Measurements from ENCODE around the gene ARG2.

ARG2 gene

DNA sequence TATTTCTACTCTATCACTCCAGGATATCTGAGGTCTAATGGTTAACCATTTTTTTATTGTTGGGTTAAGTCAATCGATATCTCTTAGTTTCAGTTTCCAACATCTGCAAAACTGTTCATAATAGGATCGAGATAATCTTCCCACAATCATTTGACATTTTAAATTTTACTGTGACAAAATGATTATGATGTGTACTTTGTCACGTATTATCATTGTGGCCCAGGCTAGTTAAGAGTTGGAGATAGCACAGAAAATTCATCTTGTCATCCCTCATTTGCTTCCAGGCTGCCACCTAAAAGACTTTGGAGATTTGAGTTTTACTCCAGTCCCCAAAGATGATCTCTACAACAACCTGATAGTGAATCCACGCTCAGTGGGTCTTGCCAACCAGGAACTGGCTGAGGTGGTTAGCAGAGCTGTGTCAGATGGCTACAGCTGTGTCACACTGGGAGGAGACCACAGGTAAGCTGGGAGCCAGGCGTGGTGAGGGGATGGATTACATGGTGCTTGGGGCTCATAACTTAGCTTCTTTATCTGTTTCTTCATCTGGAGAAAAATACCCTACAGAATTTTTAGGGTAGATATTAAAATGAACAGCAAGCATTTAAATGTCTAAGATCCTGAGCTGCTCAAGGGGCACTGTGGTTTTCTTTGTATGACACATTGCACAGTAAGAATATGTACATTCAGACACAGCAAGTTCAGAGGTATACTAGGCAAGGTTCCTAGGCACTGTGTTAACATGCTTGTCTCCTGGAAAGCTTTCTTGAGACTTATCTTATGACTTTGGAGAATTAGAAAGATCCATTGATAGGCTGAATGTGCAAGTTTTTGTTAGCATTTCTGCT lies 22.4 kb downstream of the ARG2 start:
- Histone ChIP-seq H3K4me1 (ENCODE audit: control insufficient read depth, low read depth, low read length) (no peaks in the 10 kb centered on the region), H3K27ac (ENCODE audit: low read length) (no peak overlapping the region), H3K4me3 (ENCODE audit: low read length) (no peak overlapping the region), H3K27me3 (ENCODE audit: control insufficient read depth, insufficient read depth, low read length) (no peaks in the 10 kb centered on the region), H3K9me3 (ENCODE audit: control insufficient read depth, low read depth, low read length) (no peaks in the 10 kb centered on the region), H3K9ac (ENCODE audit: low read length) (no peak overlapping the region), H3K36me3 (ENCODE audit: control insufficient read depth, low read depth, low read length) (peaks cover 17% of the 10 kb centered on the region)

DNA sequence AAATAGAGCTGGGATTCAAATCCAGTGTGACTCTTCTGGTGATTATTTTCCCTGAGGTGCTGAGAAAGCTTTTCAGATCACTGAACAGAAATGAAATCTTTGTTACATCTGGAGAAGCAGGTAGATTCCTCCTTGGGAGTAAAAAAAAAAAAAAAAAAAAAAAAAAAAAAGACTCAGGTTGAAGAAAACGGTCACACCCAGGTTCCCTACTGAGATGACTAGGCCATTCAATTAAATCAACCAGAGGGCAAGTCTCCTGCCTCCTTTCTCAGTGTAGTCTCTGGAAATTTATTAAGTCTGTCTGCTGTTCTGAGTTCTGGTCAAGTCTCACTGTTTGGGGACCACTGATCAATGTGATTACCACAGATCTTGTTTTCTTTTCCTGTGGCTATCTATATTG lies 24.0 kb downstream of the ARG2 start:
- no peaks in the 10 kb centered on the region for H3K4me1 ChIP-seq (ENCODE audit: control insufficient read depth, low read depth, low read length)
- no peak overlapping the region for H3K27ac ChIP-seq (ENCODE audit: low read length)
- no peaks in the 10 kb centered on the region for H3K27me3 ChIP-seq (ENCODE audit: control insufficient read depth, insufficient read depth, low read length)
- no peak overlapping the region for H3K9ac ChIP-seq (ENCODE audit: low read length)
- H3K9me3 ChIP-seq (ENCODE audit: control insufficient read depth, low read depth, low read length), result no peaks in the 10 kb centered on the region
- H3K4me3 ChIP-seq (ENCODE audit: low read length), result no peak overlapping the region
- peaks cover 29% of the 10 kb centered on the region for H3K36me3 ChIP-seq (ENCODE audit: control insufficient read depth, low read depth, low read length)

DNA sequence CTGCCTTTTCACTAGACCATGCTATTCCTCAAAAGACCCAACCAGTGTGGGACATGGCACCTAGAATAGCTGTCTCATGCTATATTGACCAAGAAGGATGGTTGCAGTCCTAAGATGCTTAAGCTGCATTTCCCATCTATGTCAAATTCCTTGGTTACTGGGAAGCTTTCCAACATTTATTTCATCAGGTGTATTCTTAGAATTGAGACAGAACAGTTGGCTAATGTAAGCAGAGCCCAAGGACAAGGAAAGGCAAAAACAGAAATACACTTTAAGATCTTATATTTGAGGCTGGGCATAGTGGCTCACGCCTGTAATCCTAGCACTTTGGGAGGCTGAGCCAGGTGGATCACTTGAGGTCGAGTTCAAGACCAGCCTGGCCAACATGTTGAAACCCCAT lies 24.7 kb downstream of the ARG2 start:
- Histone ChIP-seq H3K4me3 (ENCODE audit: low read length) (no peak overlapping the region), H3K36me3 (ENCODE audit: control insufficient read depth, low read depth, low read length) (peaks cover 36% of the 10 kb centered on the region), H3K9ac (ENCODE audit: low read length) (no peak overlapping the region), H3K9me3 (ENCODE audit: control insufficient read depth, low read depth, low read length) (no peaks in the 10 kb centered on the region), H3K27ac (ENCODE audit: low read length) (no peak overlapping the region), H3K27me3 (ENCODE audit: control insufficient read depth, insufficient read depth, low read length) (no peaks in the 10 kb centered on the region), H3K4me1 (ENCODE audit: control insufficient read depth, low read depth, low read length) (no peaks in the 10 kb centered on the region)

DNA sequence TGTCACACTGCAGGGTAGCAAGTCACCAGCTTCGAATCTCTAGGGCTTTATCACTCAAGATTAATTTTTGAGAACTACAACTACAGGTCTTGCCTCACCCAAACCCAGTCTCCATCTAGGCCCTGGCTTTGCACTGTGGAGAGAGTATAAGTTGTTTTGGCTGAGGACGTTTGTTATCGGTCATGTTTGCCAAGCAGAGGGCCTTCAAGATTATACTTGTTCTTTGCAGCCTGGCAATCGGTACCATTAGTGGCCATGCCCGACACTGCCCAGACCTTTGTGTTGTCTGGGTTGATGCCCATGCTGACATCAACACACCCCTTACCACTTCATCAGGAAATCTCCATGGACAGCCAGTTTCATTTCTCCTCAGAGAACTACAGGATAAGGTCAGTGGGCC lies 25.7 kb downstream of the ARG2 start:
- Histone ChIP-seq H3K27me3 (ENCODE audit: control insufficient read depth, insufficient read depth, low read length) (no peaks in the 10 kb centered on the region), H3K9me3 (ENCODE audit: control insufficient read depth, low read depth, low read length) (no peaks in the 10 kb centered on the region), H3K4me1 (ENCODE audit: control insufficient read depth, low read depth, low read length) (no peaks in the 10 kb centered on the region), H3K4me3 (ENCODE audit: low read length) (no peak overlapping the region), H3K9ac (ENCODE audit: low read length) (no peak overlapping the region), H3K36me3 (ENCODE audit: control insufficient read depth, low read depth, low read length) (peaks cover 46% of the 10 kb centered on the region), H3K27ac (ENCODE audit: low read length) (no peak overlapping the region)

DNA sequence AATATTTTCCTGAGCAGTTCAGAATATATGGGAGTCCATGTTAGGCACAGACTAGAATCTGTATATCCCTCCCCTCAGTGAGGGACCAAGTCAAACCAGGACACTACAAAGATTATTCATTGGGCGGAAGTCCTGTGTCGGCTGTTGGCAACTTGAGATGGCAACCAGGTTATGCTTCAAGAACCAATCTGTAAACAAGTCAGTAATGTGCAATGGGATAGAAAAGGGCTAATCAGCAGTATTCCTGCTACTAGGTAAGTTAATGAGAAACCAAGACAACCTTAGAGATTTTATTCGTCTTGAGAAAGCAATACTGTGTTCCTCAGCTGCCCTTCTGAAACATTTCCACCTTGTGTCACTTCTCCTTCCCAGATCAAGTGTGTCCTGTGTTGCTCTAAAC lies 26.4 kb downstream of the ARG2 start:
- H3K9ac ChIP-seq (ENCODE audit: low read length), result no peak overlapping the region
- peaks cover 53% of the 10 kb centered on the region for H3K36me3 ChIP-seq (ENCODE audit: control insufficient read depth, low read depth, low read length)
- H3K9me3 ChIP-seq (ENCODE audit: control insufficient read depth, low read depth, low read length), result no peaks in the 10 kb centered on the region

DNA sequence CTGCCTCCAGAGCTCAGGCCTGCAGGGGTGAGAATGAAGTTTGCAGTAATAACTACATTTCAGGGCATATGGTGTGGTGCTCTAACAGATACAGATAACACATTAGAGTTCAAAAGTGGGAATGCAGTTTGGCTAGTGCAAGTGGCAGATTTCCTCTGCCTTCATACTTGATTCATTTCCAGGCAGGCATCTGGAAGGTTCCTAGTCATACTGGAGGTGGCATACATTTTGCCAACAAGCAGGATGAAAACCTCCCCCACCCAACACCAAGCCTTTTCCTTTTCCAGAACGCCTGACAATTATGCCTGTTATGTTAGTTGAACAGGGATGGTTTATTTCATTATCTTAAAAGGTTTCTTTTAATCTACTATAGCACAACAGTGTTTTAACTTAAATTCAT lies 30.4 kb downstream of the ARG2 start:
- Histone ChIP-seq H3K36me3 (ENCODE audit: control insufficient read depth, low read depth, low read length) (peaks cover 81% of the 10 kb centered on the region), H3K4me1 (ENCODE audit: control insufficient read depth, low read depth, low read length) (no peaks in the 10 kb centered on the region), H3K9me3 (ENCODE audit: control insufficient read depth, low read depth, low read length) (no peaks in the 10 kb centered on the region), H3K4me3 (ENCODE audit: low read length) (no peak overlapping the region), H3K27ac (ENCODE audit: low read length) (no peak overlapping the region), H3K9ac (ENCODE audit: low read length) (no peak overlapping the region), H3K27me3 (ENCODE audit: control insufficient read depth, insufficient read depth, low read length) (no peaks in the 10 kb centered on the region)

More for the DNA sequence above, 26.4 kb downstream of the ARG2 start:
- no peak overlapping the region for H3K4me3 ChIP-seq (ENCODE audit: low read length)
- no peak overlapping the region for H3K27ac ChIP-seq (ENCODE audit: low read length)
- no peaks in the 10 kb centered on the region for H3K4me1 ChIP-seq (ENCODE audit: control insufficient read depth, low read depth, low read length)
- H3K27me3 ChIP-seq (ENCODE audit: control insufficient read depth, insufficient read depth, low read length), result no peaks in the 10 kb centered on the region

DNA sequence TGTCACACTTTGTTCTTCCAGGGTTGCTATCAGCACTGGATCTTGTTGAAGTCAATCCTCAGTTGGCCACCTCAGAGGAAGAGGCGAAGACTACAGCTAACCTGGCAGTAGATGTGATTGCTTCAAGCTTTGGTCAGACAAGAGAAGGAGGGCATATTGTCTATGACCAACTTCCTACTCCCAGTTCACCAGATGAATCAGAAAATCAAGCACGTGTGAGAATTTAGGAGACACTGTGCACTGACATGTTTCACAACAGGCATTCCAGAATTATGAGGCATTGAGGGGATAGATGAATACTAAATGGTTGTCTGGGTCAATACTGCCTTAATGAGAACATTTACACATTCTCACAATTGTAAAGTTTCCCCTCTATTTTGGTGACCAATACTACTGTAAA lies 31.0 kb downstream of the ARG2 start:
- peaks cover 83% of the 10 kb centered on the region for H3K36me3 ChIP-seq (ENCODE audit: control insufficient read depth, low read depth, low read length)
- H3K9me3 ChIP-seq (ENCODE audit: control insufficient read depth, low read depth, low read length), result no peaks in the 10 kb centered on the region
- no peak overlapping the region for H3K27ac ChIP-seq (ENCODE audit: low read length)
- no peaks in the 10 kb centered on the region for H3K27me3 ChIP-seq (ENCODE audit: control insufficient read depth, insufficient read depth, low read length)
- H3K4me3 ChIP-seq (ENCODE audit: low read length), result no peak overlapping the region
- no peak overlapping the region for H3K9ac ChIP-seq (ENCODE audit: low read length)
- no peaks in the 10 kb centered on the region for H3K4me1 ChIP-seq (ENCODE audit: control insufficient read depth, low read depth, low read length)

DNA sequence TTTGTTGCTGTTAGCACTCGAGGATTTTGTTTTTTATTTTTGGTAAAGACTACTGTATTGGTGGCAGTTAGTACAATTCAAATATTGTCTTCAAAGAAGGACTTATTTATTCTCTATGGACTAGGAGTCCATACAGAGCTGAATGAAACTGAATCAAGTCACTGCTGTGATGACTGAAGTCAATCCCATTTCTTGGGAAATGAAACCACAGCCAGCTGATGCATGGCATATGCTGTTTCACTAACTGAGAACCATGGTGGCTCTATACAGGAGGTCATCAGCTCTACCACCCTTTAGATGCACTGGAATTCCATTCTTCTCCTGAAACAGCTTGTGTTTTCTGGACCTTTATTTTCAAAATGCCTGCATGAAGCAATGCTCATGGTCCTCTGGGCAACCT lies 32.5 kb downstream of the ARG2 start:
- no peak overlapping the region for H3K27ac ChIP-seq (ENCODE audit: low read length)
- H3K36me3 ChIP-seq (ENCODE audit: control insufficient read depth, low read depth, low read length), result peaks cover 77% of the 10 kb centered on the region

DNA sequence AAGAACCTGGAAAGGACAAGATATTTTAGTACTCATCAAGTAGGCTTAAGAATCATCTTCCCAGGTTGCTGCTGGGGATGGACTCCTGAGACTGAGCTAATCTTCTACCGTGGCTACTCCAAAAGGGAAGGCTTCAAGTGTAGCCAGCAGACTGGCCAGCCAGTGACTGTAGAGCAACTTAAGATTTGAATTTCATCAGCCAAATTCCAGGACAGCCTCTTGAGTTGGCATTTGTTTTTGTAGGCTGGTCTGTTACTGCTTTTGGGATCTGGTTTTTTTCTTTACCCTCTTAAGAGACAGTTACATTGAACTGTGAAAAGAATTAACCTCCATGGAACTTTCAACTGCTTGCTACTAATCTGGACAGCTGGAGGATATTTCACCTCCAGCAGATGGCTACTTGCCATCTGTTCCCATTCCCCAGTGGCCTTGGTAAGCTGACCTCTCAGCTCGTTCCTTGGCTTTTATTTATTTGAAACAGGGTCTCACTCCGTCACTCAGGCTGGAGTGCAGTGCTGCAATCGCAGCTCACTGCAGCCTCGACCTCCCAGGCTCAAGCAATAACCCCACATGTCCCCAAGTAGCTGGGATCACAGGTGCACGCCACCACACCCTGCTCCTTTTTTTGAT lies 34.0 kb downstream of the ARG2 start:
- Histone ChIP-seq H3K36me3 (ENCODE audit: control insufficient read depth, low read depth, low read length) (peaks cover 68% of the 10 kb centered on the region), H3K9ac (ENCODE audit: low read length) (no peak overlapping the region), H3K27ac (ENCODE audit: low read length) (no peak overlapping the region), H3K9me3 (ENCODE audit: control insufficient read depth, low read depth, low read length) (no peaks in the 10 kb centered on the region), H3K4me1 (ENCODE audit: control insufficient read depth, low read depth, low read length) (no peaks in the 10 kb centered on the region), H3K27me3 (ENCODE audit: control insufficient read depth, insufficient read depth, low read length) (no peaks in the 10 kb centered on the region), H3K4me3 (ENCODE audit: low read length) (no peak overlapping the region)

More for the DNA sequence above, 32.5 kb downstream of the ARG2 start:
- no peaks in the 10 kb centered on the region for H3K27me3 ChIP-seq (ENCODE audit: control insufficient read depth, insufficient read depth, low read length)
- H3K4me1 ChIP-seq (ENCODE audit: control insufficient read depth, low read depth, low read length), result no peaks in the 10 kb centered on the region
- H3K9me3 ChIP-seq (ENCODE audit: control insufficient read depth, low read depth, low read length), result no peaks in the 10 kb centered on the region
- H3K9ac ChIP-seq (ENCODE audit: low read length), result no peak overlapping the region
- H3K4me3 ChIP-seq (ENCODE audit: low read length), result no peak overlapping the region

DNA sequence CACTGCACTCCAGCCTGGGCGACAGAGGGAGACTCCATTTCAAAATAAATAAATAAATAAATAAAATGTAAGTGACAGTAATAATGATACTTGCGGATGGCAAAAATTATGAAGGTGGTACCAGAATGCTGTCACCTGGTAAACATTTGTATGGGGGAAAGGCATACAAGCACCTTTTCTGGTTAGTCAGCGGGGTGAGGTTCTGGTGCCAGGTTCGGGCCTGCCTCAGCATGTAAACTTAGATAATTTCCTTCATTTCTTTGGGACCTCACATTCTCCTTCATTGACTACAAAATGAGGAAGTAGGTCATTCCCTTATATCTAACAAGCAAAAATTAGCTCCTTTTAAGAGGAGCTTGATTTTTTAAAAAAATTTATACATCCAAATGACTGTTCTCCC lies 43.9 kb downstream of the ARG2 start:
- H3K4me3 ChIP-seq (ENCODE audit: low read length), result no peak overlapping the region
- H3K9me3 ChIP-seq (ENCODE audit: control insufficient read depth, low read depth, low read length), result no peaks in the 10 kb centered on the region
- no peaks in the 10 kb centered on the region for H3K4me1 ChIP-seq (ENCODE audit: control insufficient read depth, low read depth, low read length)
- no peak overlapping the region for H3K9ac ChIP-seq (ENCODE audit: low read length)
- H3K36me3 ChIP-seq (ENCODE audit: control insufficient read depth, low read depth, low read length), result peaks cover 8% of the 10 kb centered on the region
- no peak overlapping the region for H3K27ac ChIP-seq (ENCODE audit: low read length)
- no peaks in the 10 kb centered on the region for H3K27me3 ChIP-seq (ENCODE audit: control insufficient read depth, insufficient read depth, low read length)

DNA sequence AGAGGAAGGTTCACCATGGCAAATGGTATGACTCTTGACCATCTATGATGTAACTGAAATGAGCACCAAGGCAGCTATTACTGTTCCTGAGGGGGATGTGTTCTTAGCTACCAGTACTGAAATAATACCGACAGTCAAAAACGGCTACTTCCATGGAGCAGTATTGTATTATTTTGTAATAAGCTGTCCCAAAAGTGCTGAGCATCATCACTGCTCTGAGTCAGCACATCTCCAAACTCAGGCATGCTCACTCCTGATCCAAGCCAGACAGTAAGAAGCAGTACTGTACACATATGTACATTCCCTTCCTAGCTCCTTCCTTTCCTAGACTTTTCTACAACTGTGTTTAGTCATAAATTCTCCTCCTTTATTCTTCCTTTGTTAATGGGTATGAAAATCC lies 46.1 kb downstream of the ARG2 start:
- no peaks in the 10 kb centered on the region for H3K27me3 ChIP-seq (ENCODE audit: control insufficient read depth, insufficient read depth, low read length)
- no peak overlapping the region for H3K27ac ChIP-seq (ENCODE audit: low read length)
- H3K9me3 ChIP-seq (ENCODE audit: control insufficient read depth, low read depth, low read length), result no peaks in the 10 kb centered on the region
- H3K4me3 ChIP-seq (ENCODE audit: low read length), result no peak overlapping the region
- no peak overlapping the region for H3K9ac ChIP-seq (ENCODE audit: low read length)
- H3K4me1 ChIP-seq (ENCODE audit: control insufficient read depth, low read depth, low read length), result no peaks in the 10 kb centered on the region
- H3K36me3 ChIP-seq (ENCODE audit: control insufficient read depth, low read depth, low read length), result peaks cover 3% of the 10 kb centered on the region

Measured in iPS-18a (cell line).